Fibroblast of upper back skin (primary cell): ENCODE data around the gene ARID5B.

ENCODE experiments used
- DNase-seq: peaks from one replicate; pipeline ENCODE4 v3.0.0-alpha.2; 2013

Gene ARID5B

DNA sequence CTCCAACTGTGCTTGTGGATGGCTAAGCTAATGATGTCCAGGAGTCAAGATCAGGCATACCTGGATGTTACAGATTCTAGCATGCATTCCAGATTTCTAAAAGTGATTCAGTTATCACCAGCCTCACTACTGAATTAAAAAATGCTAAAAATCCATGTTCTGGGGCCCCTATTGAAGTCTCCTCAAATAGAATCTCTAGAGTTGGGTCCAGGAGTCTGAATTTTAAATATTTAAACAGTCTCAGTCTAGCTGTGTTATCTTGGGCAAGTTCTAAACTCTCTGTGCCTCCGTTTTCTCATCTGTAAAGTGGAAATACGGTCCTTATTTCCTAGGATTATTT lies 5.0 kb downstream of the ARID5B start:
- DNase-seq, result no peak

DNA sequence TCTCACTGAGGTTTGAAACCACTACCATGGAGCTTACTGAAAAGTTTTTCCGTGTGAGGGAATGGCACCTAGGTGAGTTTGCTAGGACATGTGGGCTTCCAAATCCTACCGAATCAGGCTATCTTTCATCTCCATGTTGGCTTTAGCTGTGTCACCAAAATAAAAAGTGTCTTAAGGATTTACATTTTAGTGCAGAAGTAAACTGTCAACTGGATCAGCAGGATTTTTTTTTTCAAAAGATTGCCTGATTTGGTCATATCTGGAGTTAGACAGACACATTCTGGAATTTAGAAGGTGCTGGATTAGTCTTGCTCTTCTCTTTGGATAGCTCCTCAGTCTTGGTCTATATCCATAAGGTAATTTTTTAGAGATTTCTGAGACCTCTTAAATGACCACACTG lies 5.5 kb downstream of the ARID5B start:
- no peak for DNase-seq

DNA sequence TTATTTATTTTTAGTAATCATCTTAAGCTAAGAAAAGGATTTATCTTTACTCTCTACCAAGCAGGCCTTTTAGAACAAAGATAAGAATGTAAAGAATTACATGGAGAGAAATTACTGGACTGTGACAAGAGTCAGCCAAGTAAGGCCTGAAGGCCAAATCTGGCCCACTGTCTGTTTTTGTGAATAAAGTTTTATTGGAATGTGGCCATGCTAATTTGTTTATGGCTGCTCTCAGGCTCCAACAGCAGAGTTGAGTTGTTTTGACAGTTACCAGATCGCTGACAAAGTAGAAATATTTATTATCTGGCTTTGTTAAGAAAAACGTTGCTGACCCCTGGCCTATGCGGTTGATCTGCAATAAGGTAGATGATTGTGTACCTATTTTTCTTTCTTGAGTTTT lies 6.1 kb downstream of the ARID5B start:
- DNase-seq, result no peak

DNA sequence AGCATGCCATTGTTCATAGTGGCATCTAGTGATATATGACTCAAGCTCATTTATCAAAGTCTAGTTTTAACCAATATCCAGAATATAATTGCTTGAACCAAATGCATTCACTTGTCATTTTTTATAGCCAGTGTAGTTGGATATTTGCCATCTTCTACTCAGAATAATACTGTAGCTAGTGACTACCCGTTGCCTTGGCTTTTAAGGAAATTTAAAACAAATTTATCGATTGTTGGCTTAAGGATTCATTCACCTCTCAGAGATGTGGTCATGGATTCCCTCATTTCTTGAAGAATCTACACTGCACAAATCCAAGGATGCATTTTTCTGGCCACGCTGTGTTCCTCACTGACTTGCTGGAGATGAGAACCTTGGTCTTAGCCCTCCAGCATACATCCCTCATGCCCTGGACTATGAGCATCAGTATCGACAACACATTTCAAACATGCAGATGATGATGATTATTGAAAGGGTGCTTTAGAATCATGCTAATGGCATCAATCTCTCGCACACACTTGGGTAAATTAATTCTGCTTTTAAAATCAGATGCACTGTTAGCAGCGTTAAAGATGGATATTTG lies 8.8 kb downstream of the ARID5B start:
- no peak for DNase-seq

DNA sequence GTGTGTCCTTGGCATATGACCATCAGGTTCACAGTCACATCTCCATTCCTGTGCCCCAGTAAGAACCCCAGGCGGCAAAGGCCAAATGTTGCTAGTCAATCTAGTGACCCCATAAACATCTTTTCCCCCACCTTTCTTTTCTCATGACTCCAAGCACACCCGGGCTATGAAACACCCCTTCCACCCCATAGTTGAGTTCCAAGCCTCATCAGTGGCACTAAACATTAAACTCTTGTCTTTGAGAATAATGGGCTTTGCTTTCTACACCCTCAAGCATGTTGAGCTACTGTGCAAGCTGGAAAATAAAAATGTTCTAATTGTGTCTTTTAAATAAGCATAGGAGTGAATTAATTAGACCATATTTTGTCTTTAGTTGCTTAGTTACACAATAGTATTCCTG lies 9.4 kb downstream of the ARID5B start:
- DNase-seq, result no peak

DNA sequence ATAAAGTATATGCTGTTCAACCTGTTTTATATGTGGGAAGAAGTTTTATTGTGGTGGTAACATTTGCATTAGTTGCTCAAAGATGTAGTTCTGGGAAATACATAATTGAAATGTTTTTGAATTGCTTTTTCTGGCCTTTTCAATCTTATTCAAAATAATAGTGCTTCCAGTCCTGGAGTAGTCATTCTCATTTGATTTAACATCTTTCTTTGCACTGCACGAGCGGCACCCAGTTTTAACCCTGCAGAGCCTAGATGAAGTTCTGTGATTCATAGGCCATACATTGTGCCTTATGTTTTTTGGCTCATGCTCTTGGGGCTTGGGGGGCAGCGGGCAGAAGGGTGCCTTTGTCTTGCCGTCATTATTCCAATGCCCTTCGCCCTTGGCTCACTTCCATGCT lies 9.9 kb downstream of the ARID5B start:
- DNase-seq, result no peak

DNA sequence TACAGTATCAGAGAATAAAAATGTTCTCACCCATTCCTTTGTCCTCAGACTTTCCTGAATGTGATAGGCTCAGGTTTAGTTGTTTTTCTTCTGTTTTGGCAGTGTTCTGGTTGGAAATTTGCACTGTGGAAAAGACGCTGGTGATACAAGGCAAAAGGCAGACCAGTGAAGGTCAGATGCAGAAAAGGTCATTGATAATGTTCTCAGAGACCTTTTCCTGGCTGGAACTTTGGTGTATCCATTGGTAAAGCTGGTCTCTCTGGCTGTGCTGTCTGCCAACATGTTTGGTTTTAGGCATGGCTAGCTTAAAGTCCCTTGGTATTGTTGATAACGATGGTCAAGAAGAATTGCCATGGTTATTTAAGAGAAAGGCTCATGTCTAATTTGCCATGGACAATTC lies 11.5 kb downstream of the ARID5B start:
- DNase-seq, result no peak

DNA sequence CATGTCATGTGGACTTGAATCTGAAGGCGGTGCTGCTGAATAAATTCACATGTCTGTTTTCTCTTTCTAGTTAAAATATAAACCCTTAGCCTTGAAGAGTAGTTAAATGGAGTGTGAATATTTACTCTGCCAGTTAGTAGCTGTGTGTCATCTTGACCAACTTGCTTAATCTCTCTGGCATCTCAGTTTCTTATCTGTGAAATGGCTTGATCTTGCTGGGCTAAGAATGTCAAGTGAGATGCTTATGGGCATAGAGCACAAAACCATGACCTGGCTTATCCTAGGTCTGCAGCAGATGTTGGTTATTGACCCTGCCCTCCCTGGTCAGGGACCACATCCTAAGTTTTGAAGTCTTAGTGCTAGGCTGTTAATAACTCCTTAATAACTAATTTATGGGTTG lies 16.6 kb downstream of the ARID5B start:
- DNase-seq, result no peak

DNA sequence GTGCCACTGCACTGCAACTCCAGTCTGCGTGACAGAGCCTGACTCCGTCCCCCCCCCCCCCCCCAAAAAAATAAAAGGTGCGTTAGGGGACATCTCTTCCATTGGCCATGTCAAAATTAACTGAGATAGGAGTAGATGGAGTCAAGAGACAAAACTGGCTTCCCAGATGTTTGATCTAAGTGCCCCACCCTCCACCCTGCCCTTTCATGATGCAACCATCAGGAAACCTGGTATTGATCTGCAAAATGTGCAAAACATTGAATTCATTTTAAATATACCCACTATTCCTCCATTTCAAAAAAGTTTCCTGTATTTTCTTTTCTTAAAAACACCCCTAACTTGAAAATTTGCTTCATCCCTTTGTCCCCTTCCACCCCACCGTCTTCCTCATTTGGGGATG lies 17.5 kb downstream of the ARID5B start:
- no peak for DNase-seq

DNA sequence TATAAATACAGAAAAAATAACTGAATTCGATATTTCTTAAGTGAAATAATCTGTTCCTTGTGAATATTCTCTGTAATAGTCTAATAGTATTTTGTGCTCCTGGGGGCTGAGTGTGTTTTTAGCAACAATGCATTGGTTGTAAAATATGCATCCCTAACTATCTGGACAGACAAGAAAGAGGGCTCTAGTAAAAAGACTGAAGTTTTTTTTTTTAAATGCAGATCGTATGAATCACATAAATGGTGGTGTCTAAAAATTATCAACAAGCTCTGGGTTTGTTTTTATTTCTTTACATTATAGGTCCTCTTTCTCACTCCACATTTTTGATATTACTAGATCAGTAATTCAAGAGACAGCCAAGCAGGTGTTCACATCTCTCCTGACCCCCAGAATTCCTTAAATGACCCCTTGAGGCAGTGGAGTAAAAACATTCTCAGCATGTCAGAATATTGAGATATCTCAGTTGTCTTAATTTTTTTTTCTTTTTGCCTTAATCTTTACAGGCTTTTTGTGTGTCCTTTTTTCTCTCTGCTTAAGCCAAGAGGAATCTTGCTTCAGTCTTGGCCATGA lies 18.2 kb downstream of the ARID5B start:
- peak; percentile 38 for DNase-seq

DNA sequence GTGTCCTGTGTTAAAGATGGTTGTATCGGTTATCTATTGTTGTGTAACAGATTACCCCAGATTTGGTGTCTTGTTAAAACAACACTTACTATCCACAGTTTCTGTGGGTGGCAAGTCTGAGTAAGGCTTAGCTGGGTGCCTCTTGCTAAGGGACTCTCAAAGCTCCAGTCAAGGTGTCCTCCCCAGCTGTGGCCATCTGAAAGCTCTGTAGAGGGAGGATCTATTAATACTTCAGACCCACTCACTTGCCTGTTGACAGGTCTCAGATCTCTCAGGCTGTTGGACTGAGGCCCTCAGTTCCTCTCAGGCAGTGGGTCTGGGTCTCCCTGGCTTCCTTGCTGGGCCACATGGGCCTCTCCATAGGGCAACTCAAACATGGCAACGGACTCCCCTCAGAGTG lies 19.6 kb downstream of the ARID5B start:
- DNase-seq, result no peak

DNA sequence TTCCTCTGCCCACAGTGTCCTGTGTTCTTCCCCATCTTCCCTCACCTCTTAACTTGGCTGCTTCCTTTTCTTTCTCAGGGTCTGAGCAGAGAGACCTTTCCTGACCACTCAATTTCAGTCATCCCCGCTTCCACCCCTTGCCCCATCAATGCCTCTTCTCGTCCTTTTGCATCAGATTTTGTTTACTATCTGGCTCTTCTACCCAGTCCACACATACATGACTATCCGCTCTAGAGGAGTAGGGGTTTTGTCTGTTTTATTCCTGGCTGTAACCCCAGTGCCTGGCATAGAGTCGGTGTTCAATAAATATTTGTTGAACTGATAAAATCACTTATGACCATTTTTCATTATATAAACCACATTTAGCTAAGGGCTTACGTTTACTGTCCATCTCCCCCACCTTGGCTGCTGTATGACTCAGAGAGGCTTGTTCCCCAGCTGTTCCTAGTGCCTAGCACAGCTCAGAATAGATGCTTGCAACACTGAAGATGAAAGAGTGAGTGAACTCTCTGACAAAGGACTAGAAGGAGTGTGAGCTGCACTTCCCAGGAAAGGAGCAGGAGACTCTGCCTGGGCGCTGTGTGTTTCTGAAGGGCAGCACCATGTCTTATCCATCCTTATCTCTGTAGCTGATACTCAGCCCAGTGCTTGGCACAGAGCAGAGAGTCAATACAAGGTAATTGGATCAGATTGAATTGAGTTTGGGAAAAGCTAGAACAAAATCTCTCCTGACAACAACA lies 21.9 kb downstream of the ARID5B start:
- peak; percentile 76 for DNase-seq

DNA sequence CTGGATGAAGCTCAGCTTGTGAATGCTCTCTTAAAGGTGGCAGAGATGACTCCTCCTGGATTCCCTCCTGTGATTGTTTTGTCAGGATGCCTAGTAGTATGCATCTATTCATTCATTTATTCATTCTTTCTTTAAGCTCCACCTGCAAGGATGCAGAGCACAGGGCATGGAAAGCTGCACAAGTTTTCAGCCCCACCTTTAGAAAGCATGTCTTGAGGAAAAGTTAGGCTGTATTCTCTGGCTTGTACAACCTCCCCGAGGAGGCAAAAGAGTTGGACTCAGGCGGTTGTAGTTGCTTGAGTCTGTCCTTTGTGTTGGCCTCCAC lies 22.4 kb downstream of the ARID5B start:
- DNase-seq, result no peak

DNA sequence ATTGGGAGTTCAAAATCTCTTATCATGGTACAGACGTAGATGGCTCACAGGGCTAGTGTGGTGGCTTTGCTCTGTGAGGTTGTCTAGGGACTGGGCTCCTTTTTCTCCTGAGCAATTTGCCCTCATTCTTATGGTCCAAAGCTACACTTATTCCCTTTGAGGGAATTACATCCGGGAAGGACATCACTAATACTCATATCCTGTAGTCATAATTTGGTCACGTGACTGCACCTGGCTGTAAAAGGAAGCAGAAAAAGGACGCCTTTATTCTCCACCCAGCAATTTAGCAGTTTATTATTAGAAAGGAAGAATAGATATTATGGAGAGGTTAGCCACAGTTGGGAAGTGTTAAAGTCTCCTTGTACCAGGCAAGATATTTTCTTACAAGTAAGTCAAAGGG lies 28.1 kb downstream of the ARID5B start:
- DNase-seq, result no peak

DNA sequence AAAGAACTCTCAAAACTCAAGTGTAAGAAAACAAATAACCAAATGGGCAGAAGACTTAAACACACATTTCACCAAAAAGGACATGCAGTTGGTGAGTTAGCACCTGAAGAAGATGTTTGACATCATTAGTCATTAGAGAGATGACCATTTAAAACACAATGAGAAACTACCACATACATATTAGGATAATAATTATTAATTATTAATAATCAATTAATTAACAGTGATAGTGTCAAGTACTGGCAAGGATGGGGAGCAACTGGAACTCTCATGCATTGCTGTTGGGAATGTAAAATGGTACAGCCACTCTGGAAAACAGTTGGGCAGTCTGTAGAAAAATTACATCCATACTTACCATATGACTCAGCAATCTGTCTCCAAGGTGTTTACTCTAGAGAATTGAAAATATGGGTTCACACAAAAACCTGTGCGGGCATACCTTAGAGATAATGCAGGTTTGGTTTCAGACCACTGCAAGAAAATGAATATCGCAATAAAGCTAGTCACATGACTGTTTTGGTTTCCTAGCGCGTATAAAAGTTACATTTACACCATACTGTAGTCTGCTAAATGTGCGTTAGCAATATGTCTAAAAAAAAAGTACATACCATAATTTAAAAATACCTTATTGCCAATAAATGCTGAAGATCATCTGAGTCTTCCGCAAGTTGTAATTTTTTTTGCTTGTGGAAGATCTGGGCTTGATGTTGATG lies 30.3 kb downstream of the ARID5B start:
- DNase-seq, result peak; percentile 16

DNA sequence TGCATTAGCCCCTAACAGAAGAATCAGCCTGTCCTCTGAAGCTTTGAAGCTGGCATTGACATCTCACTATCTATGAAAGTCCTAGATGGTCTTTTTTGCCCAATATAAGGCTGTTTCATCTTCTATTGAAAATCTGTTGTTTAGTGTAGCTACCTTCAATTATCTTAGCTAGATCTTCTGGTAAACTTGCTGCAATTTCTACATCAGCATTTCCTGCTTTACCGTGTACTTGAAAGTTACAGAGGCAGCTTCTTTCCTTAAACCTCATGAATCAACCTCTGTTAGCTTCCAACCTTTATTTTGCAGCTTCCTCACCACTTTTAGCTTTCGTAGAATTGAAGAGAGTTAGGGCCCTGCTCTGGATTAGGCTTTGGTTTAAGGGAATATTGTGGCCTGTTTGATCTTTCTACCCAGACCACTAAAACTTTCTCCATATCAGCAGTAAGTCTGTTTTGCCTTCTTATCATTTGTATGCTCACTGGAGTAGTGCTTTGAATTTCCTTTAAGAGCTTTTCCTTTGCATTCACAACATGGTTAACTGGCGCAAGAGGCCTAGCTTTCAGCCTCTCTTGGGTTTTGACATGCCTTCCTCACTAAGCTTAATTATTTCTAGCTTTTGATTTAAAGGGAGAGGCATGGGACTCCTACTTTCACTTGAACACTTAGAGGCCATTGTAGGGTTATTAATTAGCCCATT lies 32.5 kb downstream of the ARID5B start:
- no peak for DNase-seq

DNA sequence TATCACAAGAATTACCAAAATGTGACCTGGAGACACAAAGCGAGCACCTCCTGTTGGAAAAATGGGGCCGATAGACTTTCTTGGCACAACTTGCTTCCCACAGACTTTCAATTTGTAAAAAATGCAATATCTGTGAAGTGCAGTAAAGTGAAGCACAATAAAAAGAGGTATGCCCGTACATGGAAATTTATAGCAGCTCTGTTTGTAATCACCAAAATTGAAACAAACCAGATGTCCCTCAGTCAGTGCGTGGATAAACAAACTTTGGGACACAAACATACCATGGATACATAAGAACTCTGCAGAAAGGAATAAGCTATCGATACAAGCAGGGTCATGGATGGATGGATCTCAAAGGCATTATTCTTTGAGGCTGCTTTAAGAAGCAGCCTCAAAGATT lies 33.6 kb downstream of the ARID5B start:
- no peak for DNase-seq

DNA sequence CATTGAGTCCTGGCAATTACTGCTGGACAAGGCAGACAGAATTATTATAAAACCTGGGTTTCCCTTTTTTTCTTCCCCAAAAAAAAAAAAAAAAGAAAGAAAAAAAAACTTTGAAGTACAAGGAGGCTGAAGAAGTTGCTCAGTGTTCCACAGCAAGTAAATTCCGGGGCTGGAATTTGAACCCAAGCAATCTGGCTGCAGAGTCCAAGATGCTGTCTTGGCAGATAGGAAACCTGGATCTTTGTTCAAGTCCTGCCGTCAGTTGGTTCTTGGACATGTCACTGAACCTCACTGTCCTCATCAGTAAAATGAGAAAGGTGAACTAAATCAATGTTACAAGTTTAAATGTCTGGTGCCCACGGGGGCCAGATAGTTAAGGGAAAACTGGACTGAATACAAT lies 35.3 kb downstream of the ARID5B start:
- no peak for DNase-seq

DNA sequence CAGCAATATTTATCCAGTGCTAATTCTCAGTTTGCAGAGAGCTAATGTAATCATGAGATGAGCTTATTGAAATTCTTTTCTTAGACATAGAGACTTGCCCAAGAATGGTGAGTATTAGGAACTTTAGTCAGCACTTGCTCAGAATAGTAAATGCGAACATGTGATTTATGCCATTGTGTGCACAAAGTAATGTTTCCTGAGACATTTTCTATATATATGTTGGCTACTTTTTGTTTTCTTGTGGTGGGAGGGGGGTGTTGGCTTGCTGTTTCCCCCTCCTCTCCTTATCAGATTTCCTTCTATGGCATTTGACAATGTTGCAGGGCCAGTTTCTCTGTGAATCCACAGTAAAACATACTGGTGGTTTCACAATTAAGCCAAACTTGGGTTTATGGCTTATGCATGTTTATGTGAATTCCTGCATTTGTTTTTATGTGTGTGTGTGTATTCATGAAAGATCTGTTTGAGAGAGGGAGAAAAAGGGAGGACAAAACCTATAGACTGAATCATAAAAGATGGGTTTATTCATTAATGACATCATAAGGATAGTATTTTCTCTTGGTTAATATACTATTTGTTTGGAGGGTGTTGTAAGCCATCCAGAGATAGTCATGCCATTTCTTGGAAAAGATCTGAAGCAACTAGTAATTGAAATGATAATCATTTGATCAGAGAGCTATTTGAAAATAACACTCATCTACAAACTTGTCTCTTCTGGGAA lies 36.3 kb downstream of the ARID5B start:
- DNase-seq, result peak; percentile 53

DNA sequence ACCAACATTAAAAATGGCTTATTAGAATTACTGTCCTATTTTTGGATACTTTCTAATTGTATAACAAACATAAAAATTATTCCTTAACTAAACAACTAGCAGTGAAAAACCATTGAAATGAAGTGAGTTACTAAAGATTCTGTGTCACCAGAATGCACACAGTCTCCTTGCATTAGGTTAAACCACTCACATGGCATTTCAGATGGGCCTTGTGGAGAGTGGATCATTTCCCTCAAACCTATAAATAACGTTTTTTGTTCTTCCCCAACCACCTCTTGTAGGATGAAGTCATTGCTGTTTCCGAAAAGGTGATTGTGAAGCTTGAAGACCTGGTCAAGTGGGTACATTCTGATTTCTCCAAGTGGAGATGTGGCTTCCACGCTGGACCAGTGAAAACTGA lies 38.4 kb downstream of the ARID5B start:
- no peak for DNase-seq

DNA sequence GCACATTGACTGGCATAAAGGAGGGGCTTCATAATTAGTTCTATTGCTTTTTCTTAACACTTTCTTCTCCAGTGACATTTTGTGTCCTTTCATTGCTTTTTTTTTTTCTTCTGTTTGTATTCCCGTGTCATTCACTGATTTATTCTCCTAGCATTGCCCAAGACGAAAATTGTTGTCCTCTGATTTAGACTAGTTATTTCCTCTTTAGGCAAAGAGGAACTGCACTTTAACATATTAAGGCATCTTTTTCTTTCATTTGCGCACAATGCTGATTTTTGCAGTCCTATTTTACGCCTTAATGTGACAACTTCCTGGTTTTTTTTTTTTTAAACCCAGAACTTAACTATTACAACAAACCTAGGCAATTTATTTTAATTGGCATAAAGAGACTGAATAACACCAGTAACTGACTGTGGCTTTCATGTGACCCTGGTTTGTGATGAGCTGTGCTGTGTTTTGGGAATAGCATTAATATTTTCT lies 39.7 kb downstream of the ARID5B start:
- no peak for DNase-seq

DNA sequence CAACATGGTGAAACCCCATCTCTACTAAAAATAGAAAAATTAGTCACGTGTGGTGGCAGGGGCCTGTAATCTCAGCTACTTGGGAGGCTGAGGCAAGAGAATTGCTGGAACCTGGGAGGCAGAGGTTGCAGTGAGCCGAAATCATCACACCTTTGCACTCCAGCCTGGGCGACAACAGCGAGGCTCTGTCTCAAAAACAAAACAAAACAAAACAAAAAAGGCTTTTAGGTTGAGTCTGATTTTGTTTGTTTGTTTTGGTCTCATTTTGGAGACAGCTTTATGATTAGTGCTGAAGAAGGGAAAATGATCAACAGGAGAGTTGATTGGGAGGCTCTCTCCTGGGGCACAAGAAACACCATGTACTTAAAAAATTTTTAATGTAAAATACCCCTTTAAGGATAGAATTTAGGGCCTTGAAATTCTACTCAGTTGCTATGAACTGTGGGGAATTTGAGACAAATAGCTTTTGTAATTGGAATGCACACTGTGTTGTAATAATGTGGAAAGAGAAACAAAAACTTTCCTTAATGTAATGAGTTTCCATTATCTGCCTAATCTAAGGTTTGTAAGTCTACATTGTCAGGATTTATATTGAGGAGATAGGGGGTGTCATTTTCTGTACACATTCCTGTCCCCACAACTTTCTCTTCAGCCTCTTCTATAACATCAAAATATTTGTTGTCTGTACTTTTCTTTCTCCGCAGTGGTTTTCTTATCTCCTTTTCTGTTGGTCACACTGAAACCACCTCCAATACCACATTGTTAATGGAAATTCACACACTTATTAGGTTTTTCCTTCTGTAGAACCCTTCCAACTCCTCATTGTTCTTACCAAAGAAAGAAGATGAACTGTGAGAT lies 41.3 kb downstream of the ARID5B start:
- peak; percentile 43 for DNase-seq
